H1 (cell line): Measurements from ENCODE around the gene PHC2. TPM values are rescaled to one million over a fixed set of nuclear protein-coding genes. Genes with fewer than 3 reads are reported as not detected.

Source experiments
- CTCF ChIA-PET: fragments of 300-600 bp; sonication (Branson Sonifier 250); formaldehyde crosslinking; loops from one replicate; lab custom pipeline; 2021; ENCODE audit not compliant: partially characterized antibody; lab: Charles Lee
- POLR2A ChIA-PET: fragments of 300-600 bp; sonication (Branson Sonifier 250); formaldehyde crosslinking; loops from one replicate; lab custom pipeline; 2021; ENCODE audit warnings: inconsistent platforms; ENCODE audit not compliant: partially characterized antibody; lab: Charles Lee
- DNase-seq, 2 experiments: peaks; one replicate each; pipeline versions ENCODE4 v3.0.0 to v3.0.0-alpha.2; 2010 to 2022; ENCODE audit warnings: low spot score in 2 of 2, low read depth in 1 of 2, mixed read lengths in 1 of 2
- FAIRE-seq: peaks from 2 replicates; lab custom pipeline; 2011; peaks lifted over from hg19 to GRCh38; lab: Jason Lieb, UNC
- H2AFZ ChIP-seq: 2 replicates; pipeline ENCODE4 v1.8.1; 2012; ENCODE audit warnings: low read length, inconsistent platforms
- H2AK5ac ChIP-seq: 2 replicates; pipeline ENCODE4 v1.6.1; 2013; ENCODE audit warnings: low read depth, low read length
- H2BK120ac ChIP-seq: replicated peaks from 2 replicates; pipeline ENCODE3; 2013; ENCODE audit warnings: low read depth, low read length, inconsistent platforms
- H2BK12ac ChIP-seq: 2 replicates; pipeline ENCODE4 v1.6.1; 2013; ENCODE audit warnings: low read depth, low read length
- H2BK15ac ChIP-seq: 2 replicates; pipeline ENCODE4 v1.6.1; 2013; ENCODE audit warnings: low read length
- H2BK20ac ChIP-seq: 2 replicates; pipeline ENCODE4 v1.6.1; 2013; ENCODE audit warnings: low read length
- H2BK5ac ChIP-seq: 2 replicates; pipeline ENCODE4 v1.6.1; 2013; ENCODE audit warnings: low read depth, low read length
- H3K14ac ChIP-seq: 2 replicates; pipeline ENCODE4 v1.6.1; 2013; ENCODE audit warnings: inconsistent platforms; ENCODE audit not compliant: insufficient read length
- H3K18ac ChIP-seq: 2 replicates; pipeline ENCODE4 v1.6.1; 2013; ENCODE audit warnings: low read length; ENCODE audit errors: extremely low read depth
- H3K23ac ChIP-seq: 2 replicates; pipeline ENCODE4 v1.6.1; 2013; ENCODE audit warnings: inconsistent platforms; ENCODE audit not compliant: insufficient read length
- H3K23me2 ChIP-seq: 2 replicates; pipeline ENCODE4 v1.6.1; 2013; ENCODE audit warnings: low read depth, low read length
- H3K27ac ChIP-seq: 2 replicates; pipeline ENCODE4 v1.6.1; 2011; ENCODE audit warnings: low read depth, low read length, inconsistent platforms
- H3K27me3 ChIP-seq, 4 experiments: replicated peaks in 1 of 4; 1 replicate in 1 of 4; 2 replicates in 3 of 4; pipeline versions ENCODE4 v1.6.1 to v1.8.1; 2011 to 2013; ENCODE audit warnings: low read length in 3 of 4, mild to moderate bottlenecking in 3 of 4, inconsistent platforms in 2 of 4, mixed read lengths in 2 of 4, moderate library complexity in 1 of 4; ENCODE audit not compliant: control insufficient read depth in 3 of 4, insufficient read depth in 3 of 4; ENCODE audit errors: extremely low read depth in 1 of 4
- H3K36me3 ChIP-seq, 4 experiments: 2 replicates each; pipeline versions ENCODE4 v1.6.1 to v1.8.1; 2011 to 2013; ENCODE audit warnings: mild to moderate bottlenecking in 4 of 4, low read length in 3 of 4, moderate library complexity in 2 of 4, control low read depth in 1 of 4, inconsistent platforms in 1 of 4; ENCODE audit not compliant: insufficient read depth in 4 of 4, control insufficient read depth in 2 of 4
- H3K4ac ChIP-seq: replicated peaks from 2 replicates; pipeline ENCODE3; 2013; ENCODE audit warnings: low read length, low read depth, mixed read lengths, inconsistent platforms; ENCODE audit not compliant: insufficient read length
- H3K4me1 ChIP-seq, 4 experiments: replicated peaks in 1 of 4; 1 replicate in 1 of 4; 2 replicates in 3 of 4; pipeline versions ENCODE4 v1.6.1 to v1.8.1; 2011 to 2013; ENCODE audit warnings: low read length in 3 of 4, inconsistent platforms in 2 of 4, mixed read lengths in 1 of 4; ENCODE audit not compliant: insufficient read depth in 4 of 4, control insufficient read depth in 3 of 4
- H3K4me2 ChIP-seq, 2 experiments: 2 replicates each; pipeline versions ENCODE4 v1.6.1 to v1.8.1; 2011 to 2013; ENCODE audit warnings: low read depth in 2 of 2, low read length in 2 of 2, control low read depth in 1 of 2, inconsistent platforms in 1 of 2, mild to moderate bottlenecking in 1 of 2; ENCODE audit not compliant: insufficient read depth in 1 of 2
- H3K4me3 ChIP-seq, 4 experiments: fragments of 200-600, 300-600 bp in 1 of 4; sonication (generic), shearing (Covaris generic), sonication (Bioruptor Twin) in 1 of 4; 2 replicates each; pipeline versions ENCODE4 v1.5.1 to v1.8.1; 2011 to 2016; ENCODE audit warnings: low read length in 4 of 4, low read depth in 3 of 4, control low read depth in 2 of 4, inconsistent platforms in 2 of 4, mild to moderate bottlenecking in 2 of 4, mixed read lengths in 1 of 4, moderate library complexity in 1 of 4; ENCODE audit not compliant: insufficient read depth in 2 of 4; ENCODE audit errors: extremely low read depth in 1 of 4
- H3K56ac ChIP-seq: replicated peaks from 2 replicates; pipeline ENCODE3; 2013; ENCODE audit warnings: low read depth, mild to moderate bottlenecking, mixed read lengths, low read length, inconsistent platforms; ENCODE audit not compliant: insufficient read length
- H3K79me1 ChIP-seq: 2 replicates; pipeline ENCODE4 v1.6.1; 2013; ENCODE audit warnings: low read depth, low read length, control low read depth
- H3K79me2 ChIP-seq, 2 experiments: 2 replicates each; pipeline versions ENCODE4 v1.6.1 to v1.8.1; 2012 to 2013; ENCODE audit warnings: low read length in 2 of 2, mild to moderate bottlenecking in 2 of 2, inconsistent platforms in 1 of 2; ENCODE audit not compliant: insufficient read depth in 2 of 2, control insufficient read depth in 1 of 2
- H3K9ac ChIP-seq, 4 experiments: replicated peaks in 1 of 4; 1 replicate in 1 of 4; 2 replicates in 3 of 4; pipeline versions ENCODE4 v1.6.1 to v1.8.1; 2011 to 2013; ENCODE audit warnings: low read depth in 3 of 4, low read length in 3 of 4, control low read depth in 2 of 4, mild to moderate bottlenecking in 2 of 4, moderate library complexity in 2 of 4, inconsistent platforms in 1 of 4; ENCODE audit errors: extremely low read depth in 1 of 4
- H3K9me3 ChIP-seq, 2 experiments: 2 replicates each; pipeline versions ENCODE4 v1.6.1 to v1.8.1; 2012 to 2013; ENCODE audit warnings: mild to moderate bottlenecking in 2 of 2, moderate library complexity in 2 of 2, control low read depth in 1 of 2, inconsistent platforms in 1 of 2, low read depth in 1 of 2, low read length in 1 of 2, mixed read lengths in 1 of 2; ENCODE audit not compliant: insufficient read depth in 2 of 2
- H4K20me1 ChIP-seq, 2 experiments: replicated peaks in 1 of 2; 2 replicates each; pipeline versions ENCODE3 to v1.8.1; 2011 to 2013; ENCODE audit warnings: inconsistent platforms in 2 of 2, low read length in 2 of 2, mild to moderate bottlenecking in 1 of 2; ENCODE audit not compliant: insufficient read depth in 2 of 2, control insufficient read depth in 1 of 2
- H4K5ac ChIP-seq: 2 replicates; pipeline ENCODE4 v1.6.1; 2013; ENCODE audit warnings: low read length, low read depth, mixed read lengths, inconsistent platforms; ENCODE audit not compliant: insufficient read length
- H4K8ac ChIP-seq: 2 replicates; pipeline ENCODE4 v1.8.0; 2013; ENCODE audit warnings: mild to moderate bottlenecking, moderate library complexity, low read length, inconsistent platforms; ENCODE audit not compliant: insufficient read depth; ENCODE audit errors: extremely low read depth
- H4K91ac ChIP-seq: replicated peaks from 2 replicates; pipeline ENCODE3; 2013; ENCODE audit warnings: low read length, mixed read lengths, inconsistent platforms; ENCODE audit not compliant: insufficient read length
- EZH2 ChIP-seq: fragments of 200-600 bp; sonication (generic); IDR thresholded peaks from 2 replicates; pipeline ENCODE4 v1.7.1; 2012; ENCODE audit warnings: low read depth, mild to moderate bottlenecking, moderate library complexity, low read length, inconsistent platforms; ENCODE audit not compliant: severe bottlenecking
- HDAC2 ChIP-seq, 2 experiments: fragments of 300-600 bp in 1 of 2; sonication (generic) in 1 of 2; IDR thresholded peaks; 2 replicates each; pipeline ENCODE4 v1.6.1; 2011 to 2012; ENCODE audit warnings: low read depth in 2 of 2, low read length in 2 of 2, mild to moderate bottlenecking in 2 of 2, moderate library complexity in 2 of 2, borderline replicate concordance in 1 of 2, inconsistent platforms in 1 of 2
- WGBS, 2 experiments: shearing (Covaris generic) in 1 of 2; methylation state at CpG; one replicate each; pipeline versions ENCODE4 v1.1.6 to v1.1.7; 2013 to 2015; ENCODE audit warnings: low lambda C conversion rate in 2 of 2, mixed read lengths in 2 of 2, inconsistent platforms in 1 of 2, low coverage in 1 of 2, missing lambda C conversion rate in 1 of 2; ENCODE audit not compliant: insufficient replicate concordance in 2 of 2, insufficient coverage in 1 of 2, insufficient read length in 1 of 2; ENCODE audit errors: extremely low coverage in 1 of 2, missing lambda C conversion rate in 1 of 2; 5-methylcytosine and 5-hydroxymethylcytosine counted together
- polyA plus RNA-seq, 7 experiments: library from polyadenylated mRNA; depleted of rRNA in 3 of 7; stranded (reverse) in 5 of 7; unstranded in 2 of 7; fragments of >200 nt in 5 of 7; fragments of 200-250 nt in 2 of 7; gene quantifications; 1 replicate in 5 of 7; 2 replicates in 1 of 7; 4 replicates in 1 of 7; pipeline versions ENCODE4 v1.2.1 to v1.2.3, GENCODE V29; 2011 to 2013; ENCODE audit warnings: missing spikeins in 2 of 7, mixed read lengths in 2 of 7
- total RNA-seq: library from RNA; stranded (reverse); fragmentation: NEBNext Ultra II Directional; extraction: Animal tissue kit (Norgen Biotek cat#: 25700); gene quantifications from 2 replicates; pipeline ENCODE4 v1.2.1, GENCODE V29; 2021

Gene PHC2
- total and polyA plus RNA-seq, 2 of the 8 experiments (the other 6 are each of a cell fraction or from before 2014, with no cell fraction given) = 5.6 to 14.2 TPM

DNA sequence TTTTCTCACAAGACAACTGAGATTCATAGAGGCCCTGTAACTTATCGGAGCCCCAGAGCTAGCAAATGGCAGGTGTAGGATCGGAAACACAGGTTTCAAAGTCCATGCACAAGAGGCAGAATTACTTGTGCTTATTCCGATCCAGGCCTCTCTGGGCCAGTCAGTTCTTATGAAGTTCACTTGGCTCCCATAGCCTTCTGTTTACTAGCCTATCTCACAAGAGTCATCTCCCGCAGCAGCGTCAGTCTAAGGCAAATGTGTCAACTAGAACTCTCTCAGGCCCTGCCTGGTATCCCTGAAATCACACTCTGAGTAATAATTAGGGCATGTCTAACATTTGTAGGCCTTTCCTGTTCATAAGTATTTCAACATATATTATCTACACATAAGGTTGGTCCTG lies 43.3 kb downstream of the PHC2 start:
- Histone ChIP-seq H4K5ac (no peak overlapping the region), H3K23ac (no peak overlapping the region), H4K91ac (no peak overlapping the region), H3K79me2 (no peaks in the 10 kb centered on the region), H3K27me3 (no peaks in the 10 kb centered on the region; a peak in 1 of 7 replicates), H2BK12ac (no peak overlapping the region), H3K27ac (no peak overlapping the region), H3K4ac (no peak overlapping the region), H3K23me2 (no peaks in the 10 kb centered on the region), H3K18ac (no peak overlapping the region), H3K9me3 (no peaks in the 10 kb centered on the region), H3K79me1 (peaks cover 5% of the 10 kb centered on the region; the same call in 1 of the 2 replicates), H2BK120ac (no peak overlapping the region), H3K36me3 (no peaks in the 10 kb centered on the region), H2AK5ac (no peak overlapping the region), H3K9ac (no peak overlapping the region), H3K4me3 (no peak overlapping the region), H4K8ac (no peak overlapping the region), H3K4me2 (no peak overlapping the region), H2BK15ac (no peak overlapping the region), H3K14ac (no peak overlapping the region), H2BK5ac (no peak overlapping the region), H3K4me1 (peaks cover 0 to 8% (median 1%) of the 10 kb centered on the region in 4 experiments; a peak in 3 of 7 replicates), H2AFZ (no peak overlapping the region), H2BK20ac (no peak overlapping the region), H4K20me1 (no peaks in the 10 kb centered on the region), H3K56ac (no peak overlapping the region)
- DNase-seq (no peak), FAIRE-seq (no peak)
- 78% methylated on average over 5 of the region's 5 CpGs; no CpG with 5 or more reads in 1 of the 2 experiments for WGBS, 2 experiments
- ChIA-PET POLR2A (interaction anchor here (0.8 kb wide), 1 partner anchor 9 kb away, joined by 4 read pairs; no protein-coding TSS in a partner anchor), CTCF (interaction anchor here (0.6 to 1.8 kb wide), 3 partner anchors 84 to 241 kb away, joined by 3 to 5 read pairs (median 4); no protein-coding TSS in a partner anchor)
- TF ChIP-seq EZH2 (no peak), HDAC2 (IDR thresholded peaks at IDR 0.05; ENCODE audit: borderline replicate concordance in 1 of 2, low read depth in 2 of 2, low read length in 2 of 2) (no peak)
